ENCODE data around the gene NXT1.

The NXT1 gene

GRCh38 chr20:23361119-23361475 is 10.5 kb downstream of the NXT1 start:
- no peak for DNase-seq (ENCODE audit: low read depth)

- DNase-seq (ENCODE audit: low read depth) = peak; percentile 98
Measured at GRCh38 chr20:23361476-23362391, 11.1 kb downstream of the NXT1 start, which contains the start of gene GZF1. Gene GZF1 (plus strand): TSS chr20:23362182. CDS start chr20:23364384, 2,202 bp downstream.

- no peak for DNase-seq (ENCODE audit: low read depth)
Measured at GRCh38 chr20:23362392-23363256, 12.0 kb downstream of the NXT1 start.

- no peak for DNase-seq (ENCODE audit: low read depth)
Measured at GRCh38 chr20:23363257-23363649, 12.7 kb downstream of the NXT1 start.

- no peak for DNase-seq (ENCODE audit: low read depth)
Measured at GRCh38 chr20:23365390-23366165, 15.0 kb downstream of the NXT1 start.

- no peak for DNase-seq (ENCODE audit: low read depth)
Measured at GRCh38 chr20:23366384-23366783, 15.8 kb downstream of the NXT1 start.

- no peak for DNase-seq (ENCODE audit: low read depth)
Measured at GRCh38 chr20:23367770-23368169, 17.2 kb downstream of the NXT1 start.

- no peak for DNase-seq (ENCODE audit: low read depth)
Measured at GRCh38 chr20:23368316-23369071, 17.9 kb downstream of the NXT1 start.

- no peak for DNase-seq (ENCODE audit: low read depth)
Measured at GRCh38 chr20:23369072-23369823, 18.7 kb downstream of the NXT1 start.

GRCh38 chr20:23370274-23370673 is 19.7 kb downstream of the NXT1 start:
- no peak for DNase-seq (ENCODE audit: low read depth)

GRCh38 chr20:23370873-23371272 is 20.3 kb downstream of the NXT1 start:
- DNase-seq (ENCODE audit: low read depth) = no peak

GRCh38 chr20:23371496-23371895 is 20.9 kb downstream of the NXT1 start:
- no peak for DNase-seq (ENCODE audit: low read depth)

GRCh38 chr20:23374441-23374840 is 23.9 kb downstream of the NXT1 start:
- no peak for DNase-seq (ENCODE audit: low read depth)

- DNase-seq (ENCODE audit: low read depth) = no peak
Measured at GRCh38 chr20:23375827-23376226, 25.2 kb downstream of the NXT1 start.

- no peak for DNase-seq (ENCODE audit: low read depth)
Measured at GRCh38 chr20:23379772-23380171, 29.2 kb downstream of the NXT1 start.

- no peak for DNase-seq (ENCODE audit: low read depth)
Measured at GRCh38 chr20:23381876-23382275, 31.3 kb downstream of the NXT1 start.

GRCh38 chr20:23386304-23387117 is 35.9 kb downstream of the NXT1 start:
- no peak for DNase-seq (ENCODE audit: low read depth)

- DNase-seq (ENCODE audit: low read depth) = no peak
Measured at GRCh38 chr20:23387118-23387443, 36.5 kb downstream of the NXT1 start.

GRCh38 chr20:23390091-23390774 is 39.6 kb downstream of the NXT1 start:
- no peak for DNase-seq (ENCODE audit: low read depth)
